ENCODE measurements around the gene ONECUT2.
A peak's percentile ranks its signal among the peaks of the same experiment; 100 is the strongest.
"Not testable (repeated sequence)": the region's sequence is repeated elsewhere in the genome, so short reads cannot be mapped to it uniquely, and the experiment has no call there.

The ONECUT2 gene

DNA sequence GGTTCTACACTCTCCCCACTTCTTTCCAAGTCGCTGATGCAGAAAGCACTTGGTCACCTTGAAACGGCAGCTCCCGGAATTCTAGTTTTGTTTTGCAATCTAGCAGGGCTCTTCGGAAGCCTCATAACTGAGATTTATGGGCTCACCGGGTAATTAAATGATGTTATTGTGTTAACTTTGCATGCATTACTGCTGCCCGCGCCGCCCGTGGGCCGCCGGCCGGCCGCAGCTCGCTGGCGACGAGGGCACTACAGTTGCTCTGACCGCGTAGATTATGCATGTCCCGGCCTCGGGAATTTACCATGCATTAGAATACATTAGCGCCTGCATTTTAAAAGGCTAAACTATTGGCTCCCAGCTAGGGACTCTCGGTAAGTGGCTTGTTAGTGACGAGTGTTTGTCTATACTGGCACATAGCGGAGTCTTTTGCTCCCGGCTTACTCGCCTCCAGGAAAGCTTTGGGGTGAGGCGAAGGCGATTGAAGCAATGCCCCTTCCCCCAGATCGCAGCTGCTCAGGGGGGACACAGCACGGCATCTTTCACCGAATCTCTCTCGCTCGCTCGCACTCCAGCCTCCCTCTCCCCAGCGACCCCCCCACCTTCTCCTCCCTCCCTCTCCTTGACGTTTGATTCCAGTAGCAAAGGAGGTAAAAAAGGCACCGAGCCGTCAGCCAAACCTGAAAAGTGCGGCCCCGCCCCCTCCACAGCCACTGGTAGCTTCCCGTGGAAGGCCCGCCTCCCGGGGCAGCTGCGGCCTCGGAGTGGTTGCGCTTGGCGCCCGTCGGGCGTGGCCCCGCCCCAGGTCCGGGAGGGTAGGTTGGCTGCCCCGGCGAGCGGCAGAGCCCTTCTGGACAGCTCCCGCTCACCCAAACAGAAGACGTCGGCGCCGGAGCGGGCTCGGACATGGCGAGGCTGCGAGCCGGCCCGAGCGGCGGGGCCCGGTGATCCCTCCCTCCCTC lies at the start of gene ONECUT2:
TSS of gene ONECUT2 (plus strand) at position 839 of the 959 bp plus-strand sequence. CDS start 343 bp downstream, outside the sequence.
- peak; percentile 72 for DNase-seq (ENCODE audit: extremely low read depth, low read depth)
- TF ChIP-seq, protein P1, sequence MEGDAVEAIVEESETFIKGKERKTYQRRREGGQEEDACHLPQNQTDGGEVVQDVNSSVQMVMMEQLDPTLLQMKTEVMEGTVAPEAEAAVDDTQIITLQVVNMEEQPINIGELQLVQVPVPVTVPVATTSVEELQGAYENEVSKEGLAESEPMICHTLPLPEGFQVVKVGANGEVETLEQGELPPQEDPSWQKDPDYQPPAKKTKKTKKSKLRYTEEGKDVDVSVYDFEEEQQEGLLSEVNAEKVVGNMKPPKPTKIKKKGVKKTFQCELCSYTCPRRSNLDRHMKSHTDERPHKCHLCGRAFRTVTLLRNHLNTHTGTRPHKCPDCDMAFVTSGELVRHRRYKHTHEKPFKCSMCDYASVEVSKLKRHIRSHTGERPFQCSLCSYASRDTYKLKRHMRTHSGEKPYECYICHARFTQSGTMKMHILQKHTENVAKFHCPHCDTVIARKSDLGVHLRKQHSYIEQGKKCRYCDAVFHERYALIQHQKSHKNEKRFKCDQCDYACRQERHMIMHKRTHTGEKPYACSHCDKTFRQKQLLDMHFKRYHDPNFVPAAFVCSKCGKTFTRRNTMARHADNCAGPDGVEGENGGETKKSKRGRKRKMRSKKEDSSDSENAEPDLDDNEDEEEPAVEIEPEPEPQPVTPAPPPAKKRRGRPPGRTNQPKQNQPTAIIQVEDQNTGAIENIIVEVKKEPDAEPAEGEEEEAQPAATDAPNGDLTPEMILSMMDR (IDR thresholded peaks at IDR 0.05; ENCODE audit: low read depth, low read length): no peak

DNA sequence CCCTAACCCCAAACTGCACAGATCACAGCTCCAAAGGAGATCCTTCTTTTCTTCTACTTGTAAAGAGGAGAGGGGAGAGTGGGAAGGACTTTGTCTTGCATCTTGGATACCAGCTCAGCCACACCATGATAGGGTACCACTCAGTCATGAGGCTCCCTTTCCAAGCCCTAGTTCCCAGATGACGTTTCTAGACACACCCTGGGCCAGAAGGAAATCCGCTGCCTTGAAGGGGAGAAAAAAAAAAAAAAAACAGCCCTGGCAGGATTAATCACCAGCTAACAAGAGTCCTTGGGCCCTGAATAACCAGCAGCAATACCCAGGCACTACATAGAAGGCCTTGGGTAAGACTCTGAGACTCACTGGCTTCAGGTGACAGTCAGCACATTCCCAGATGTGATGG lies 45.9 kb upstream of the ONECUT2 start:
- DNase-seq (ENCODE audit: extremely low read depth, low read depth): no peak
- TF ChIP-seq, protein P1 (IDR thresholded peaks at IDR 0.05; ENCODE audit: low read depth, low read length): no peak

DNA sequence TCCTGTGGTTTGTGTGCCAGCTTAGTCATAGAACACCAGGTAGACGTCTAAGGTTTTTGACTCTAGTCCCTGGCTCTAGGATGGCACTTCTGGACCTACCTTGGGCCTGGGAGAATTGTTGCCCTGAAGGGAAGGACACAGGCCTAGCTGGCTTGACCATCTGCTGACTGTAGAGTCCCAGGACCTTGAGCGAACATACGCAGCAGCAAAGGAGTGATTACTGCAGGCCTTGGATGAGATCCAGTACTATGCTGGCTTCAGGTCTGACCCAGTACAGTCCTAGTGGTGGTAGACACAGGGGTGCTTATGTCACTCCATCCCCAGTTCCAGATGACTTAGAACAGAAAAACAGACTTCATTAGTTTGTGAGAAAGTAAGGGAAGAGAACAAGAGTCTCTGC lies 45.1 kb upstream of the ONECUT2 start:
- no peak for DNase-seq (ENCODE audit: extremely low read depth, low read depth)
- TF ChIP-seq, protein P1 (IDR thresholded peaks at IDR 0.05; ENCODE audit: low read depth, low read length): no peak

DNA sequence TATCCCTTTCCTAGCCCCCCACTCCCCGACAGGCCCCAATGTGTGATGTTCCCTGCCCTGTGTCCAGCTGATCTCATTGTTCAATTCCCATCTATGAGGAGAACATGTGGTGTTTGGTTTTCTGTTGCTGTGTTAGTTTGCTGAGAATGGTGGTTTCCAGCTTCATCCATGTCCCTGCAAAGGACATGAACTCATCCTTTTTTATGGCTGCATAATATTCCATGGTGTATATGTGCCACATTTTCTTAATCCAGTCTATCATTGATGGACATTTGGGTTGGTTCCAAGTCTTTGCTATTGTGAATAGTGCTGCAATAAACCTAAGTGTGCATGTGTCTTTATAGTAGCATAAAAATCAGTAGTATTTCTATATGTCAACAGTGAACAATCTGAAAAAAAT lies 40.4 kb upstream of the ONECUT2 start:
- not testable (repeated sequence) for DNase-seq (ENCODE audit: extremely low read depth, low read depth)

DNA sequence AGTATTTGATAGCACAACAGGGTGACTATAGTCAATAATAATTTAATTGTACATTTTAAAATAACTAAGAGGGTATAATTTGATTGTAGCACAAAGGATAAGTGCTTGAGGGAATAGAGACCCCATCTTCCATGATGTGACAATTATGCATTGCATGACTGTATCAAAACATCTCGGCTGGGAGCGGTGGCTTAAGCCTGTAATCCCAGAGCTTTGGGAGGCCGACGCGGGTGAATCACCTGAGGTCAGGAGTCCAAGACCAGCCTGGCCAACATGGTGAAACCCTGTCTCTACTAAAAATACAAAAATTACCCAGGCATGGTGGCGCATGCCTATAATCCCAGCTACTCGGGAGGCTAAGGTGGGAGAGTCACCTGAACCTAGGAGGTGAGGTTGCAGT lies 38.3 kb upstream of the ONECUT2 start:
- not testable (repeated sequence) for DNase-seq (ENCODE audit: extremely low read depth, low read depth)

DNA sequence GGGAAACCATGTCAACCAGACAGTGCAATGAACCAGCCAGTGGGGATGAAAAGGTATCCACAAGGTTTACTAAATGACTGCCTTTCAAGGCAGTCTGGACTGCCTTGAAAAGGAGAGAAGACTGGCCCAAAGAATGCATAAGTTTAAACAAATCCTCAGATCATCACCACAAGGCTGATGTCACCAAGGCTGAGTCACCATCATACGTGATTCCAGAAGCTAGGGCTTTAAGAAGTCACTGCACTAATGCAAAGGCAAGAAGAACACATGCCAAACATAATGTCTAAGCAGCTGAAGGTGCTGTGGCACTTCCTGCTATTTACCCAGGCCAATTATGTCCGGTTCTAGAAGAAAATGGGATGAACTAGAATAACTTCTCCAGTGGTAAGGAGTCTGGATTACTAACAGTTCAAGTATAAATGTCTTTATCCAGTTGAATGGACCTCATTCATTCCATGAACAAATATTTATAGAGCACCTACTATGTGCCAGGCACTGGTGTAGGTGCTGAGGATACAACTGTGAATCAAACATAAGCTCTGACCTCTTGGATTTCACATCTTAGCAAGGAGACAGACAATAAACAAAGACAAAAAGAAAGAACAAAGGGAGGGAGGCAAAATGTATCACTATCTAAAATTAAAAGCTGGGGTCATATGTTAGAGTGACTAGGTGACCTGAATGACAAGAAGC lies 37.6 kb upstream of the ONECUT2 start:
- DNase-seq (ENCODE audit: extremely low read depth, low read depth): no peak
- TF ChIP-seq, protein P1 (IDR thresholded peaks at IDR 0.05; ENCODE audit: low read depth, low read length): no peak

DNA sequence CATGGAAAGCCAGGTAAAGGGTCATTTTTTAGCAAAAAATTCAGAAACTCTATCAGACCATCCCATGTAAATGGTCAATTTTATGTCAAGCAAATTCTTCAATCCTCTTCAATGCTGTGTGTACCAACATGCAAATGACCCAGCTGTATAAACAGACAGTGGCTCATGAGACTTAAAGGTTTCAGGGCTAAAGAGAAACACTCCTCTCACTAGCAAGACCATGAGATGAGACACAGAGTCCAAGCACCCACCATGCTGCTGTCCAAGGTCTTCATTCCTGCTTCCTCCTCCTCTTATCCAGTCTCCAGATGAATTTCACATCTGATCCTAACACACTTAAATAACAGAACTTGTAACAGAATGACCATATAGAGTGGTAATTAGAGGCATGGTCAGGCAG lies 30.8 kb upstream of the ONECUT2 start:
- DNase-seq (ENCODE audit: extremely low read depth, low read depth): no peak
- TF ChIP-seq, protein P1 (IDR thresholded peaks at IDR 0.05; ENCODE audit: low read depth, low read length): no peak

DNA sequence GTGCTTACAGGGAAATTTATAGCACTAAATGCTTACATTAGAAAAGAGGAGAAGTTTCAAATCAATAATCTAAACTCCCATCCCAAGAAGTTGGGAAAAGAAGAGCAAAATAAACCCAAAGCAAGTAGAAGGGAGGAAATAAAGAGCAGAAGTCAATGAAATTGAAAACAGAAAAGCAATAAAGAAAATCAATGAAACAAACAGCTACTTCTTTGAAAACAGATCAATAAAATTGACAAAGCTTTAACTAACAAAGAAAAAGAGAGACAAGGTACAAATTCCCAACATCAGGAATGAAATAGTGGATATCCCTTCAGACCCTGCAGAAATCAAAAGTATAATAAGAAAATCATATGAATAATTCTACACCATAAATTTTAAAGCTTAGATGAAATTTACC lies 25.5 kb upstream of the ONECUT2 start:
- TF ChIP-seq, protein P1 (IDR thresholded peaks at IDR 0.05; ENCODE audit: low read depth, low read length): no peak
- no peak for DNase-seq (ENCODE audit: extremely low read depth, low read depth)

Data from AG09319 (cell line).